ENCODE measurements around the gene L3HYPDH. TPM values are rescaled to one million over a fixed set of nuclear protein-coding genes. Genes with fewer than 3 reads are reported as not detected.

L3HYPDH gene
- total RNA-seq, 4 donors from 2014 or later: 17.3 to 86.6 (median 43.3) TPM

GRCh38 chr14:59425322-59425935 is 58.8 kb downstream of the L3HYPDH start:
- no peaks in the 10 kb centered on the region for H3K4me1 ChIP-seq
- peak overlapping the region in 1 of 4 donors; percentile 18 for H3K27ac ChIP-seq
- H3K27me3 ChIP-seq: no peaks in the 10 kb centered on the region
- peak in 1 of 6 experiments; percentile 10 for TF ChIP-seq CTCF (IDR thresholded peaks at IDR 0.05)
- TF ChIP-seq POLR2A (IDR thresholded peaks at IDR 0.05): no peak
- DNase-seq: no peak
- H3K4me3 ChIP-seq: no peak overlapping the region
- no peaks in the 10 kb centered on the region for H3K36me3 ChIP-seq
- H3K9me3 ChIP-seq: no peaks in the 10 kb centered on the region

- H3K27me3 ChIP-seq: no peaks in the 10 kb centered on the region
- no peak for DNase-seq
- TF ChIP-seq POLR2A (IDR thresholded peaks at IDR 0.05): no peak
- TF ChIP-seq CTCF (IDR thresholded peaks at IDR 0.05): no peak
- H3K36me3 ChIP-seq: no peaks in the 10 kb centered on the region
- H3K4me1 ChIP-seq: no peaks in the 10 kb centered on the region
- H3K9me3 ChIP-seq: no peaks in the 10 kb centered on the region
- peak overlapping the region in 2 of 4 donors; percentile 1 to 18 for H3K27ac ChIP-seq
- no peak overlapping the region for H3K4me3 ChIP-seq
Observed at GRCh38 chr14:59424341-59425071, 59.7 kb downstream of the L3HYPDH start.

Other genes with a start within 250 kb of the L3HYPDH start
- 1 to 10 TPM; 2.8 to 8.8 (median 6.0) TPM for gene GPR135, start 19.0 kb downstream of the L3HYPDH start, total RNA-seq
- 10 to 100 TPM; 24.8 to 70.4 (median 59.8) TPM for gene JKAMP, start 109 bp upstream of the L3HYPDH start, total RNA-seq
- gene CCDC175, start 92.4 kb upstream of the L3HYPDH start, total RNA-seq: 1 to 10 TPM in 1 of 4 donors, not detected in 3; 1.6 TPM